KMS-11 (cell line): Measurements from ENCODE around the gene SSUH2.

Experiments
- H2AFZ ChIP-seq: fragments of 200-600 bp; sonication (generic); 2 replicates; pipeline ENCODE4 v1.6.1; 2016; ENCODE audit warnings: antibody characterized with exemption, mixed run types, low read depth
- H3K27ac ChIP-seq: fragments of 200-600 bp; sonication (generic); 2 replicates; pipeline ENCODE4 v1.6.1; 2016; ENCODE audit warnings: mild to moderate bottlenecking, mixed run types
- H3K27me3 ChIP-seq: fragments of 200-600 bp; sonication (generic); 2 replicates; pipeline ENCODE4 v1.6.1; 2017; ENCODE audit warnings: mild to moderate bottlenecking, low read depth, mixed run types, moderate library complexity; ENCODE audit not compliant: insufficient read depth
- H3K36me3 ChIP-seq: fragments of 200-600 bp; sonication (generic); 2 replicates; pipeline ENCODE4 v1.6.1; 2017; ENCODE audit warnings: mild to moderate bottlenecking, mixed run types; ENCODE audit not compliant: insufficient read depth
- H3K4me1 ChIP-seq: fragments of 200-600 bp; sonication (generic); 2 replicates; pipeline ENCODE4 v1.6.1; 2016; ENCODE audit warnings: mild to moderate bottlenecking, low read depth, mixed run types; ENCODE audit not compliant: poor library complexity, severe bottlenecking
- H3K4me2 ChIP-seq: fragments of 200-600 bp; sonication (generic); 2 replicates; pipeline ENCODE4 v1.7.0; 2016; ENCODE audit warnings: mild to moderate bottlenecking, mixed run types
- H3K4me3 ChIP-seq: fragments of 200-600 bp; sonication (generic); IDR thresholded peaks from 2 replicates; pipeline ENCODE4 v1.6.1; 2017; ENCODE audit warnings: low read depth, low read length, mixed read lengths; ENCODE audit not compliant: insufficient read depth
- H3K79me2 ChIP-seq: fragments of 200-600 bp; sonication (generic); 2 replicates; pipeline ENCODE4 v1.6.1; 2016; ENCODE audit warnings: low read depth, mixed run types; ENCODE audit not compliant: insufficient read depth
- H3K9ac ChIP-seq: fragments of 200-600 bp; sonication (generic); 2 replicates; pipeline ENCODE4 v1.6.1; 2016; ENCODE audit warnings: mild to moderate bottlenecking, mixed run types
- H4K20me1 ChIP-seq: fragments of 200-600 bp; sonication (generic); 2 replicates; pipeline ENCODE4 v1.6.1; 2016; ENCODE audit warnings: mild to moderate bottlenecking, mixed run types; ENCODE audit not compliant: insufficient read depth
- CTCF ChIP-seq: fragments of 200-600 bp; sonication (generic); conservative IDR thresholded peaks from 2 replicates; pipeline ENCODE4 v1.6.1; 2017; ENCODE audit warnings: low read depth, mild to moderate bottlenecking, antibody characterized with exemption, low read length, moderate library complexity, mixed read lengths

The SSUH2 gene

GRCh38 chr3:8604988-8605387 is 39.6 kb downstream of the SSUH2 start:
- TF ChIP-seq CTCF: no peak
- H3K27me3 ChIP-seq: no peaks in the 10 kb centered on the region
- no peaks in the 10 kb centered on the region for H4K20me1 ChIP-seq

GRCh38 chr3:8604006-8604405 is 40.6 kb downstream of the SSUH2 start:
- H3K79me2 ChIP-seq: no peaks in the 10 kb centered on the region
- no peaks in the 10 kb centered on the region for H3K27me3 ChIP-seq
- H3K4me1 ChIP-seq: no peaks in the 10 kb centered on the region
- H3K36me3 ChIP-seq: no peaks in the 10 kb centered on the region
- no peaks in the 10 kb centered on the region for H4K20me1 ChIP-seq
- no peak overlapping the region for H2AFZ ChIP-seq
- H3K27ac ChIP-seq: no peak overlapping the region
- no peak overlapping the region for H3K9ac ChIP-seq
- H3K4me2 ChIP-seq: no peak overlapping the region
- H3K4me3 ChIP-seq: no peak overlapping the region
- no peak for TF ChIP-seq CTCF

More at GRCh38 chr3:8604988-8605387, 39.6 kb downstream of the SSUH2 start:
- H3K79me2 ChIP-seq: no peaks in the 10 kb centered on the region
- no peak overlapping the region for H3K4me3 ChIP-seq
- no peak overlapping the region for H2AFZ ChIP-seq
- H3K4me1 ChIP-seq: no peaks in the 10 kb centered on the region
- H3K36me3 ChIP-seq: no peaks in the 10 kb centered on the region
- no peak overlapping the region for H3K27ac ChIP-seq
- no peak overlapping the region for H3K9ac ChIP-seq
- no peak overlapping the region for H3K4me2 ChIP-seq

DNA sequence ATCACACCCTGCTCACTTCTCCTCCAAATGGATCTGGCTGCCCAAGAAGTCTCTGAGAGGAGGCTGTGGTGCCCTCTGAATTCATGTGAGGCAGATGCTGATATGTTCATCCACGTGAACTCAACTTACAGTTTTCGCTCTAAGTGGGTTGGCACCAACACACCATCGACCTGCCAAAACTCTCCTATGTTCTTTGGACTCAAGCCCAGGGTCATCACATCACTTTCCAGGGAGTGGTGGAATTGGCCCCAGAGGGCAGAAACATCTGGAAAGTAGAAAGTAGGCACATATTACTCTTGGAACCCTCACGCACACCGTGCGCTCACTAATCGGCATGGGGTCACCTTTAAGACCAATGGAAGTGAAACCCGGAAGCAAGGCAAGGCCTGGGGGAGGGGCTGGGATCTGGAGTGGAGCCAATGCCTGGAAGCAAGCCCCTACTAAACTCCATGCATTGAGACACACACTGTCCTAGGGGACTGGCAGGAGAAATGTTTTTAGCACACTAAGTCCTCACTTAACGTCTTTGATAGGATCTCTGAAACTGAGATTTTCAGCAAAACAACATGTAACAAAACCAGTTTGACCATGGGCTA is 41.4 kb downstream of the SSUH2 start:
- Histone ChIP-seq H3K4me3 (no peak overlapping the region), H3K79me2 (no peaks in the 10 kb centered on the region), H3K27me3 (no peaks in the 10 kb centered on the region), H3K4me1 (no peaks in the 10 kb centered on the region), H4K20me1 (no peaks in the 10 kb centered on the region), H3K9ac (no peak overlapping the region), H3K27ac (no peak overlapping the region), H3K4me2 (no peak overlapping the region), H3K36me3 (no peaks in the 10 kb centered on the region), H2AFZ (no peak overlapping the region)
- no peak for TF ChIP-seq CTCF

GRCh38 chr3:8600457-8600856 is 44.1 kb downstream of the SSUH2 start:
- Histone ChIP-seq H3K27ac (no peak overlapping the region), H4K20me1 (no peaks in the 10 kb centered on the region), H3K27me3 (no peaks in the 10 kb centered on the region), H3K4me3 (no peak overlapping the region), H2AFZ (no peak overlapping the region), H3K79me2 (no peaks in the 10 kb centered on the region), H3K4me2 (no peak overlapping the region), H3K36me3 (no peaks in the 10 kb centered on the region), H3K9ac (no peak overlapping the region), H3K4me1 (no peaks in the 10 kb centered on the region)
- no peak for TF ChIP-seq CTCF
